Naive thymus-derived CD8-positive, alpha-beta T cell (primary cell): ENCODE results near the gene KIAA0232. TPM values are rescaled to one million over a fixed set of nuclear protein-coding genes. Genes with fewer than 3 reads are reported as not detected.
A peak's percentile ranks its signal among the peaks of the same experiment; 100 is the strongest.

Source experiments
- ATAC-seq, 2 donors: fragments of 150-1000 bp; cut with Tn5 transposase in 1 of 2; sonication (Bioruptor Pico), chemical (Tn5 transposase) in 1 of 2; 1 replicate in 1 of 2; 2 replicates in 1 of 2; pipeline ENCODE4 v1.10.0; 2021; ENCODE audit warnings: mild to moderate bottlenecking in 2 of 2, moderate library complexity in 2 of 2
- POLR2A ChIA-PET: fragments of 350-600 bp; sonication (Branson Sonifier 250); formaldehyde crosslinking; loops from one replicate; lab custom pipeline; 2021; ENCODE audit warnings: antibody characterized with exemption; lab: Charles Lee
- DNase-seq, 10 donors: peaks; one replicate each; pipeline versions ENCODE4 v3.0.0 to v3.0.0-alpha.2; 2020 to 2022
- H3K27ac Mint-ChIP-seq, 10 donors: one replicate each; pipeline ENCODE4 v1.8.0; 2020 to 2022; ENCODE audit warnings: mild to moderate bottlenecking in 10 of 10, mixed read lengths in 10 of 10, moderate library complexity in 4 of 10, inconsistent platforms in 1 of 10
- H3K27me3 Mint-ChIP-seq, 5 donors: one replicate each; pipeline ENCODE4 v1.8.0; 2021 to 2022; ENCODE audit warnings: mixed read lengths in 5 of 5
- H3K36me3 Mint-ChIP-seq, 3 donors: one replicate each; pipeline ENCODE4 v1.8.0; 2020 to 2022; ENCODE audit warnings: mixed read lengths in 3 of 3, mild to moderate bottlenecking in 2 of 3, inconsistent platforms in 1 of 3
- H3K4me1 Mint-ChIP-seq, 4 donors: one replicate each; pipeline ENCODE4 v1.8.0; 2021 to 2022; ENCODE audit warnings: mixed read lengths in 4 of 4
- H3K4me3 Mint-ChIP-seq, 10 donors: one replicate each; pipeline ENCODE4 v1.8.0; 2020 to 2022; ENCODE audit warnings: mild to moderate bottlenecking in 10 of 10, mixed read lengths in 10 of 10, moderate library complexity in 6 of 10, inconsistent platforms in 1 of 10
- H3K9me3 Mint-ChIP-seq, 9 donors: one replicate each; pipeline ENCODE4 v1.8.0; 2020 to 2022; ENCODE audit warnings: mixed read lengths in 9 of 9, mild to moderate bottlenecking in 3 of 9, inconsistent platforms in 1 of 9, moderate library complexity in 1 of 9
- polyA plus RNA-seq, 3 donors: library from polyadenylated mRNA; unstranded; fragments of 300-500 nt; fragmentation: Illumina TruSeq; gene quantifications; one replicate each; pipeline ENCODE4 v1.2.3, GENCODE V29; 2021
- total RNA-seq, 8 experiments: library from RNA in 2 of 8; stranded (reverse) in 2 of 8; gene quantifications; one replicate each; pipeline ENCODE4 v1.2.3 and lab custom pipeline; 2021 to 2026

Gene KIAA0232
- total and polyA plus RNA-seq, 5 experiments from 2014 or later = 11.9 to 31.0 (median 15.4) TPM

DNA sequence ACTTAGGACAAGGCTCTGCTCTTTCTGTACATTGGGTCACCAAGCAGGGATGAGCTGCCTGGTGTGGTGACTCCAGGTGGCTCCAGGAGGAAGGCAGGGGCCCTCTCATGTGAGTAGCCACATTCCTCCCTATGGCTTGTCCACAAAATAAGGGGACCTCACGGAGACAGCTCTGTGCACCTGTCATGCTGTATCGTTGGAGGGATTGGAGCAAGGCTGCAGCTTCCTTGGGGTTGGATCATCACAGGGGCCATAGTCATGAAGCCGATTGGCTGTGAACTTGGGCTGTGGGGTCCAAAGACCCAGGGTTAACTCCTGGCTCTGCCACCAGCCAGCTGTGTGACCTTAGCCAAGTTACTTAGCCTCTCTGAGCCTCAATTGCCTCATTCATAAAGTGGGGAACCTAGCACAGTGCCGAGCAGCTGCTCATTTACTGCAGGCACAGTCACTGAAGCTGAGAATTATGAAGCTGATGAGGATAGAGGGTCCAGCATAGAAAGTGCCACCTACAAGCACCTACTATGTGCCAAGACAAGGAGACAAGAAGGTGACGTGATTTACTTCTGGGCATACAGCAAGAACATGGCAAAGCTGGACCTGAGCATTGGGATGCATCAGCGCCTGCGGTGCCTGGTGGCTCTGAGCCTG is 11.8 kb upstream of the KIAA0232 start:
- DNase-seq (no peak), ATAC-seq (no peak)
- Mint-ChIP-seq H3K4me1 (peaks cover 14 to 63% (median 46%) of the 10 kb centered on the region in 4 donors), H3K9me3 (no peaks in the 10 kb centered on the region), H3K36me3 (no peaks in the 10 kb centered on the region), H3K27me3 (no peaks in the 10 kb centered on the region), H3K27ac (peak overlapping the region in 3 of 10 donors; percentile 41 to 56 (median 49)), H3K4me3 (peak overlapping the region in 1 of 10 donors; percentile 12)
- POLR2A ChIA-PET = interaction anchor here (0.7 to 5.3 kb wide), 3 partner anchors 9 to 130 kb away, joined by 3 to 82 read pairs (median 3); partner anchors contain the start of genes KIAA0232 and MRFAP1

DNA sequence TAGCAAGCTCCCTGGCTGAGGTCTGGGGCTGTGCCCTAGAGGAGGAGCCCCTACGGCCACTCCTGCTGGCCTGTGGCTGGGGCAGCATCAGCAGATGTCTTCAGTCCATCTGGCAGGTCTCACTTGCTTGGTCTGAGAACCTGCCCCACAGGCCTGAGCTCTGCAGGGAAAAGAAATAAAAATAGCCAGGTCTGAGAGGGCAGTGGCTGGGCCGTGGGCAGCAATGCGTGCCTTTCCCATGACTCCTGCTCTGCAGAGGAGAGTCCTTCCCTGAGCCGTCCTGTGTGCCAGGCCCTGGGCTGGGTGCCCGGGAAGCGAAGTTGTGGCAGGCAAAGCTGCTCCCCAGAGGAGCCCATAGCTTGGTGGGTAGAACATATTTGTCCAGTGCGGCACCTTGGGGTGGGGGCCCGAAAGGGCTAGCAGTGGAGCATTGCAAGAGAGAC is 11.3 kb upstream of the KIAA0232 start:
- no peaks in the 10 kb centered on the region for H3K9me3 Mint-ChIP-seq
- H3K4me1 Mint-ChIP-seq = peaks cover 13 to 63% (median 44%) of the 10 kb centered on the region in 4 donors
- H3K27me3 Mint-ChIP-seq = no peaks in the 10 kb centered on the region
- H3K36me3 Mint-ChIP-seq = no peaks in the 10 kb centered on the region
- peak overlapping the region in 1 of 10 donors; percentile 41 for H3K27ac Mint-ChIP-seq
- POLR2A ChIA-PET = interaction anchor here (0.7 kb wide), 1 partner anchor 11 kb away, joined by 3 read pairs; the partner anchor contains the start of gene KIAA0232
- DNase-seq (no peak), ATAC-seq (no peak)
- no peak overlapping the region for H3K4me3 Mint-ChIP-seq

DNA sequence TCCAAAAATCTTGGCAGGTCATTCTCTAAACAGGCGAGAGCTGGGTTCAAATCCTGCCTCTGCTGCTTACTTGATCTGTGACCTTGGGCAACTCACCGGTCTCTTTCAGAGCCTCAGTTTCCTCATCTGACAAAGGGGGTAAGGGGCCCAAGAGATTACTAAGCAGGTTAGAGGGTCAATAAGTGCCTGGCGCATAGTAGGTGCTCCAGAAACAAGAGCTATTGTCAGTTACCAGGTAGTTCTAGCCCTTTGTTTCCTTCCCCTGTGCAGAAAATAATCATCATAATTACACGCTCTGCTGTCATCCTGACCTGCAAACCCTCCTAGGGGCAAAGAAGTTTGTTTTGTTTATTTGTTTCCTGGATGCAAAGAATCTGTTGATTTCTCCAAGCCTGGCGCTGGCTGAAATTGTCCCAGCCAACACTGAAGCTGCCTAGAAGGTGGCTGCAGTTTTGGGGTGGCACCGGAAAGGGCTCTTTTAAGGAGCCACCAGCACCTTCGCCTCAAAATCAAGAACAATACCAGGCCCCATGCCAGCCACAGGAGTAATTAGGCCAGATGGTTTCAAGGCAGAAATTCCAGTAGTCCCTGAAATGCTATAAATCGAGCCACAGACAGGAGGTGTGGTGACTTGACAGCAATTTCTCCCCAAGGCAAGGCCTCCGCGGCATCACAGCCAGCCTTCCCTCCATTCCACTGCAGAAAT is 10.2 kb upstream of the KIAA0232 start:
- peaks cover 16 to 61% (median 49%) of the 10 kb centered on the region in 4 donors for H3K4me1 Mint-ChIP-seq
- POLR2A ChIA-PET = interaction anchor here (1.0 kb wide), 1 partner anchor 9 kb away, joined by 3 read pairs; no protein-coding TSS in a partner anchor
- H3K27me3 Mint-ChIP-seq = no peaks in the 10 kb centered on the region
- no peaks in the 10 kb centered on the region for H3K36me3 Mint-ChIP-seq
- DNase-seq (no peak), ATAC-seq (no peak)
- peak overlapping the region in 3 of 10 donors; percentile 9 to 66 (median 37) for H3K27ac Mint-ChIP-seq
- H3K4me3 Mint-ChIP-seq = no peak overlapping the region
- no peaks in the 10 kb centered on the region for H3K9me3 Mint-ChIP-seq

DNA sequence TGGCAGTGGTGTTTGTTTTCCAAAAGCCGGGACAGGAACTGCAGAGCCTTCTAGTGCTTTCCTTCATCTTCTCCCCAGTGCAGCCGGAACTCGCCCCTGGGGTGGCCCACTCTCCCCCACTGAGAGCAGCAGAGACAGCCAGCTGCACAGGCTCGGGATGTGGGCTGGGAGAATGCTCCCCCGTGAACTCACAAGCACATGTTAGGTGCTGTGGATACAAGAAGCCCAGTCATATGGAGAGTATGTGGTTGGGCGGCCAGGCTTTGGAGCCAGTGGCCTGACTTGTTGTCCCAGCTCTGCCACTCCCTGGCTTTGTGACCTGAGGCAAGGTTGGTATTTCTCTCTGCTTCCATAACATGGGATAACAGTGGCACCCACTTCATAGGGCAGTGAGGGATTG is 9.4 kb upstream of the KIAA0232 start:
- Mint-ChIP-seq H3K36me3 (no peaks in the 10 kb centered on the region), H3K27me3 (no peaks in the 10 kb centered on the region), H3K9me3 (no peaks in the 10 kb centered on the region), H3K4me3 (no peak overlapping the region), H3K4me1 (peaks cover 23 to 62% (median 53%) of the 10 kb centered on the region in 4 donors), H3K27ac (peak overlapping the region in 2 of 10 donors; percentile 37 to 80)
- POLR2A ChIA-PET = interaction anchor here (1.0 kb wide), 2 partner anchors 8 to 10 kb away, joined by 3 to 5 read pairs; partner anchors contain the start of gene KIAA0232
- no peak for DNase-seq
- ATAC-seq = no peak

DNA sequence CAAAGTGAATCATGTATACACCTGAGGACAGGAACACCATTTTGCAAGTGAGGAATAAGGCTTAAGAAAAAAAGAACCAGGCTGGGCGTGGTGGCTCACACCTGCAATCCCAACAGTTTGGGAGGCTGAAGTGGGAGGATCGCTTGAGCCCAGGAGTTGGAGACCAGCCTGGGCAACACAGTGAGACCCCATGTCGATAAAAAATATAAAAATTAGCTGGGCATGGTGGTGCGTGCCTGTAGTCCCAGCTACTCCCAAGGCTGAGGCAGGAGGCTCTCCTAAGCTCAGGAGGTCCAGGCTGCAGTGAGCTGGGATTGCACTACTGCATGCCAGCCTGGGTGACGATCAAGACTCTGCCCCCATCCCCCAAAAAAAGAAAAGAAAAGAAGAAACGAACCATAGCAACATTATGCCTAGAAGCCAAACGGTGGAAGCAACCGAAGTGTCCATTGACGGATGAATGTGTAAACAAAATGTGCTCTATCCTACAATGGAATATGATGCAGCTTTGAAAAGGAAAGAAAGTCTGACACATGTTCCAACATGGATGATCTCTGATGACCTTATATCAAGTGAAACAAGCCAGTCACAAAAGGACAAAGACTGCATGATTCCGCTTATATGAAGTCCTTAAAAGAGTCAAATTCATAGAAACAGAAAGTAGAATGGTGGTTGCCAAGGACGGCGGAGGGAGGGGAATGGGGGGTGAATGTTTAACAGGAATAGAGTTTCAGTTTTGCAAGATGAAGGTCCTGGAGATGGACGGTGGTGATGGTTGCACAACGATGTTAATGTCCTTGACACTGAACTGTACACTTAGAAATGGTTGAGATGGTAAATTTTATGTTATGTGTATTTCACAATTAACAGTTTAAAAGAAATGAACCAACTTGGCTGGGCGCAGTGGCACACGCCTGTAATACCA is 8.6 kb upstream of the KIAA0232 start:
- H3K4me3 Mint-ChIP-seq = no peak overlapping the region
- H3K27me3 Mint-ChIP-seq = no peaks in the 10 kb centered on the region
- H3K27ac Mint-ChIP-seq = peak overlapping the region in 5 of 10 donors; percentile 28 to 86 (median 80)
- ATAC-seq (no peak), DNase-seq (no peak)
- H3K36me3 Mint-ChIP-seq = no peaks in the 10 kb centered on the region
- H3K4me1 Mint-ChIP-seq = peaks cover 26 to 62% (median 52%) of the 10 kb centered on the region in 4 donors
- H3K9me3 Mint-ChIP-seq = no peaks in the 10 kb centered on the region
- POLR2A ChIA-PET = interaction anchor here (0.6 to 1.6 kb wide), 4 partner anchors 8 to 54 kb away, joined by 3 to 6 read pairs (median 4); partner anchors contain the start of gene KIAA0232

DNA sequence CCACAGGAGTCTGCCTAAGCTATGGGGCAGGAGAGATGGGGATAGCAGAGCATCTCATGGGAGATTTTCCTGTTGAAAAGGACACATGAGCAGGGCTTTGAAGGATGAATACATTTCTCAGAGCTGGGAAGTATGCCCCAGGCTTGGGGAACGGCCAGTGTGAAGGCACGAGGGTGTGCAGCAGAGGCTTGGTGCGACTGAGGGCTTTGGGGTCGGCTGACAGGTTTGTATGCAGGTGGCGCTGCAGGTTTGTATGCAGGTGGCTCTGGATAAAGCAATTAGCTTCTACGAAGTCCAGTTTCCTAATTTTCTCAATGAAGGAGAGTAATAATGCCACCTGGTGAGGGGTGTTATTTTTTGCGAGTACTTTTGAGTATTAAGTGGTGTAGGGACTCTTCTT is 6.8 kb upstream of the KIAA0232 start:
- ATAC-seq (no peak), DNase-seq (no peak)
- Mint-ChIP-seq H3K4me1 (peaks cover 35 to 64% (median 56%) of the 10 kb centered on the region in 4 donors), H3K4me3 (peak overlapping the region in 2 of 10 donors; percentile 9 to 24), H3K36me3 (no peaks in the 10 kb centered on the region), H3K27me3 (no peaks in the 10 kb centered on the region), H3K9me3 (no peaks in the 10 kb centered on the region), H3K27ac (peak overlapping the region in 9 of 10 donors; percentile 25 to 88 (median 81))
- POLR2A ChIA-PET = interaction anchor here (0.8 to 9.2 kb wide), 7 partner anchors 7 to 267 kb away, joined by 3 to 82 read pairs (median 6); partner anchors contain the start of genes BLOC1S4 and TADA2B

DNA sequence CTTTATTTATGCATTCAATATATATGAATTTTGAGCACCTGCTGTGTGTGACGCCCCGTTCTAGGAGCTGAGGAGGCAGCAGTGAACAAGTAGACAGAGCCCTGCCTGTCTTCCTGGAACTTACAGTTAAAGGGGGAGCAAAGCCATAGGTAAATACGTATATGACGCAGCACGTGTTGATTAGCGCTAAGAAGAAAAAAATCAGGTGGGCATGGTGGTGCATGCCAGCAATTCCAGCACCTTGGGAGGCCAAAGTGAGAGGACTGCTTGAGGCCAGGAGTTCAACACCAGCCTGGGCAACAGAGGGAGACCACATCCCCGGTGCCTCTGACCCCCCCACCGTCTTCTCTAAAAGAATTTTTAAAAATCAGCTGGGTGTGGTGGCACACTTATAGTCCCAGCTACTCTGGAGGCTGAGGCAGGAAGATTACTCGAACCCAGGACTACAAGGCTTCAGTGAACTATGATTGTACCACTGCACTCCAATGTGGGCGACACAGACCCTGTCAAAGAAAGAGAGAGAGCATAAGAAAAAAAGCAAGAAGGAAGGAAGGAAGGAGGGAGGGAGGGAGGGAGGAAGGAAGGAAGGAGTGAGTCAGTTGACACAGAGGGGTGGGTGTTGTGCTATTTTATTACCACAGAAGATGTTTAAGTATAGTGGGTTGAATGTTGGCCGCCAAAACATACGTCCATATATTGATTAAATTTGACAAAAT is 5.4 kb upstream of the KIAA0232 start:
- peak overlapping the region; percentile 58 to 90 (median 76) for H3K4me3 Mint-ChIP-seq
- ATAC-seq = peak; percentile 5 to 19

DNA sequence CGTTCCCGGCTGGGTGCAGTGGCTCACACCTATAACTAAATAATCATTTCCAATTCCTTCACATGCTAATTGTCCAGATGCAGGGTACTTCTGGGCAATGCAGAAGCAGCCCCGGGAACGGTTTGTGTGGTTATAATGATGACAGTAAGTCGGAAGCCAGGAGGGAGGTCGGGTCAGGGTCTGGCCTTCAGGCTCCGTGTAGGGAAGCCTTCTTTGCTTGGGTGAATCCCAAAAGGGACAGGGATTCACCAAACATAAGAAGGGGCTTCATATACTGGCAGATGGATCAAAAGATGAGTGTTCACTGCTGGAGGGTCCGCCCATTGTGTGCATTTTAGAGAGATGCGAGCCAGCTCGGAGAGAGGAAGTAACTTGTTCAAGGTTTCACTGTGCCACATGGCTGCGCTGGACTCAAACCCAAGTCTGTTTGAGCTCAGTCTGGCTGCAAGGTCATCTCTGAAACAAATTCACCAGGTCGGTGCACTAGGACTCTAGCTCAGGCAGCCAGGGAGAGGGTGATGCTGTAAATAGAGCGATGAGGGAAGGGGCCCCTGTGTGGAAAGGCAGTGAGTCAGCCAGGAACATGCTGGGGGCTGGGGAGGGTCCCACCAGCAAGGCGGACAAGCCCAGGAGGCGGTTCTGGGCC is 4.8 kb upstream of the KIAA0232 start:
- Mint-ChIP-seq H3K36me3 (no peaks in the 10 kb centered on the region), H3K27ac (peak overlapping the region; percentile 92 to 99 (median 96)), H3K9me3 (no peaks in the 10 kb centered on the region), H3K4me3 (peak overlapping the region; percentile 58 to 90 (median 76)), H3K4me1 (peaks cover 39 to 72% (median 67%) of the 10 kb centered on the region in 4 donors), H3K27me3 (no peaks in the 10 kb centered on the region)
- ATAC-seq = no peak
- peak in 3 of 10 donors; percentile 5 to 28 (median 22) for DNase-seq
- POLR2A ChIA-PET = interaction anchor here (1.2 to 9.2 kb wide), 9 partner anchors 9 to 131 kb away, joined by 3 to 82 read pairs (median 5); partner anchors contain the start of genes BLOC1S4, MRFAP1L1 and TBC1D14

More for the DNA sequence above, 5.4 kb upstream of the KIAA0232 start:
- no peaks in the 10 kb centered on the region for H3K27me3 Mint-ChIP-seq
- peaks cover 39 to 72% (median 67%) of the 10 kb centered on the region in 4 donors for H3K4me1 Mint-ChIP-seq
- POLR2A ChIA-PET = interaction anchor here (0.9 to 9.2 kb wide), 10 partner anchors 9 to 132 kb away, joined by 3 to 82 read pairs (median 4); partner anchors contain the start of genes BLOC1S4, MRFAP1L1 and TBC1D14
- H3K27ac Mint-ChIP-seq = peak overlapping the region; percentile 92 to 99 (median 96)
- H3K9me3 Mint-ChIP-seq = no peaks in the 10 kb centered on the region
- peak in 1 of 10 donors; percentile 22 for DNase-seq
- H3K36me3 Mint-ChIP-seq = no peaks in the 10 kb centered on the region

DNA sequence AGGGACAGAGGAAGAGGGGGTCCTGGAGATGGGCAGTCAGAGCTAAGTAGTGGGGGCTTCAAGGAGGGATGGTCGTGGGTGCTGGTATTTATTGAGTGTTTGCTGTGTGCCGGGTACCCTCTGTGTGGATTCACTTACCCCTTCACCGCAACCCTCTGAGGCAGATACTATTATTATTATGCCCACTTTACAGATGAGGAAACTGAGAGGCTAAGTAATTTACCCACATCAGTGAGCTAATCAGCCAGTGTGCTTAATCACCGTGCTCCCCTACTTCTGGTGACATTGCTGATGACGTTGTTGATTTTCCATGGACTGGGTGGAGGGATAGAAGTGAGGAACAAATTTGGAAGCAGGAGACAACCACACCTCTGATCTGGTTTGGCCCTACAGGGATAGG is 4.1 kb upstream of the KIAA0232 start:
- Mint-ChIP-seq H3K4me3 (peak overlapping the region in 6 of 10 donors; percentile 66 to 90 (median 83)), H3K27ac (peak overlapping the region; percentile 92 to 99 (median 96)), H3K4me1 (peaks cover 39 to 72% (median 67%) of the 10 kb centered on the region in 4 donors)

DNA sequence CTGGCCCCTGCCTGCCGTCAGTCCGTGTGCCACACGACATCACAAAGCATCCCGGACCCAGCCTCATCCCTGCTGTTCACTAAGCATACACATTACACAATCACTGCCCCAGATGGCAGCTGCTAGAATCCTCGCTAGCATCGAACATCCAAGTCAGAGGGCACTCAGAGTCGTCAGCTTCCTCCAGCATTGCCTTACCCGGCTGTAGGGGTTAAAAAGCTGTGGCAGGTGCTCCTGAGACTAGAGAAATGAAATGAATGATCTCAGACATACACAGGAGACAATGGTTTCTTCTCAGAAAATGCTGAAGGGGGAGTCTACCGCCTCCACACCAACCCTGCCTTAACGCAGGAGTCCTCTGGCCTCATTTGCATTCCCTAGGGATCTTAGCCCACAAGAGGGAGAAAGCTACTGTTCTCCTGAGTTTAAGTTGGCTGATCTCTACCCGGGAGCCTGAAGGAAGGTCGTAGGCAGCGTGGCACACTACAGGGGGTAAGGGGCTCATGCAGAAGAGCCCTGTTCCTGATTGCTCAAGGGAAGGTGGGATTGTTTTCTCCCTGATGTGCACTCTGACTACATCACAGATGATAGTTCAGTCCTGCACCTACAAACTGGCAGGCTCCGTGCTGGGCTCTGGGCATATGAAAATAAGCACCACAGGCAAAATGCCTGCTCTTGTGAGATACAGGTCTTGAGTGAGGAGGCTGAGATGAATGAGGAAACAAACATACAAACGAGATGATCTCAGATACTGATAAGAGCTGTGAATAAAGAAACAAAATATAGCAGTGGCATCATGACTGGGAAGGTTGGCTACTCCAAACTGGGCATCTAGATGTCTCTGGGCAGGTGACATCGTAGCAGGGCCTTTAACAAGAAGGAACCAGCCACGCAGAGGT is 2.6 kb upstream of the KIAA0232 start:
- no peaks in the 10 kb centered on the region for H3K27me3 Mint-ChIP-seq
- H3K9me3 Mint-ChIP-seq = no peaks in the 10 kb centered on the region
- no peak for ATAC-seq
- peak overlapping the region; percentile 65 to 99 (median 95) for H3K27ac Mint-ChIP-seq
- POLR2A ChIA-PET = interaction anchor here (1.5 to 9.2 kb wide), 4 partner anchors 12 to 105 kb away, joined by 4 to 82 read pairs (median 26); a partner anchor contains a TSS
- peak overlapping the region in 9 of 10 donors; percentile 16 to 89 (median 75) for H3K4me3 Mint-ChIP-seq
- DNase-seq = peak in 1 of 10 donors; percentile 14
- no peaks in the 10 kb centered on the region for H3K36me3 Mint-ChIP-seq
- peaks cover 42 to 79% (median 76%) of the 10 kb centered on the region in 4 donors for H3K4me1 Mint-ChIP-seq

More for the DNA sequence above, 4.1 kb upstream of the KIAA0232 start:
- POLR2A ChIA-PET = interaction anchor here (1.2 to 9.2 kb wide), 9 partner anchors 10 to 131 kb away, joined by 3 to 82 read pairs (median 5); partner anchors contain the start of genes BLOC1S4, MRFAP1L1 and TBC1D14
- no peak for DNase-seq
- Mint-ChIP-seq H3K27me3 (no peaks in the 10 kb centered on the region), H3K9me3 (no peaks in the 10 kb centered on the region), H3K36me3 (no peaks in the 10 kb centered on the region)
- no peak for ATAC-seq
